Glutamatergic neuron (in vitro differentiated cells): ENCODE results near the gene OTOA. TPM values are rescaled to one million over a fixed set of nuclear protein-coding genes. Genes with fewer than 3 reads are reported as not detected.
"Not testable (repeated sequence)": the region's sequence is repeated elsewhere in the genome, so short reads cannot be mapped to it uniquely, and the experiment has no call there.

Source experiments
- DNase-seq: peaks from one replicate; pipeline ENCODE4 v3.0.0; 2022
- H3K27ac Mint-ChIP-seq: one replicate; pipeline ENCODE4 v1.8.0; 2020; ENCODE audit warnings: mild to moderate bottlenecking, mixed read lengths, inconsistent platforms; ENCODE audit not compliant: unreplicated experiment
- H3K27me3 Mint-ChIP-seq: one replicate; pipeline ENCODE4 v1.8.0; 2020; ENCODE audit warnings: mild to moderate bottlenecking, moderate library complexity, mixed read lengths, inconsistent platforms; ENCODE audit not compliant: unreplicated experiment
- H3K36me3 Mint-ChIP-seq: one replicate; pipeline ENCODE4 v1.8.0; 2020; ENCODE audit warnings: mild to moderate bottlenecking, mixed read lengths, inconsistent platforms; ENCODE audit not compliant: unreplicated experiment
- H3K4me1 Mint-ChIP-seq: one replicate; pipeline ENCODE4 v1.8.0; 2020; ENCODE audit warnings: mild to moderate bottlenecking, low read depth, mixed read lengths, inconsistent platforms; ENCODE audit not compliant: unreplicated experiment
- H3K4me3 Mint-ChIP-seq: one replicate; pipeline ENCODE4 v1.8.0; 2020; ENCODE audit warnings: mild to moderate bottlenecking, mixed read lengths, inconsistent platforms; ENCODE audit not compliant: unreplicated experiment
- H3K9me3 Mint-ChIP-seq: one replicate; pipeline ENCODE4 v1.8.0; 2020; ENCODE audit warnings: mild to moderate bottlenecking, moderate library complexity, mixed read lengths, inconsistent platforms; ENCODE audit not compliant: unreplicated experiment
- total RNA-seq: library from RNA; stranded (reverse); fragmentation: NEBNext Ultra II Directional; extraction: Animal tissue kit (Norgen Biotek cat#: 25700); gene quantifications from one replicate; pipeline ENCODE4 v1.2.1, GENCODE V29; 2021; ENCODE audit not compliant: unreplicated experiment
- TF ChIP-seq, protein P1 (sequence below): fragments of 200-600 bp; sonication (generic); IDR thresholded peaks from one replicate; pipeline ENCODE4 v1.5.0; 2021; ENCODE audit not compliant: partially characterized antibody, unreplicated experiment

Gene OTOA
- total RNA-seq, 1 donor from 2014 or later, result not detected

- H3K4me1 Mint-ChIP-seq, result no peaks in the 10 kb centered on the region
- no peaks in the 10 kb centered on the region for H3K27me3 Mint-ChIP-seq
- no peaks in the 10 kb centered on the region for H3K36me3 Mint-ChIP-seq
- no peak for DNase-seq
- TF ChIP-seq, protein P1, sequence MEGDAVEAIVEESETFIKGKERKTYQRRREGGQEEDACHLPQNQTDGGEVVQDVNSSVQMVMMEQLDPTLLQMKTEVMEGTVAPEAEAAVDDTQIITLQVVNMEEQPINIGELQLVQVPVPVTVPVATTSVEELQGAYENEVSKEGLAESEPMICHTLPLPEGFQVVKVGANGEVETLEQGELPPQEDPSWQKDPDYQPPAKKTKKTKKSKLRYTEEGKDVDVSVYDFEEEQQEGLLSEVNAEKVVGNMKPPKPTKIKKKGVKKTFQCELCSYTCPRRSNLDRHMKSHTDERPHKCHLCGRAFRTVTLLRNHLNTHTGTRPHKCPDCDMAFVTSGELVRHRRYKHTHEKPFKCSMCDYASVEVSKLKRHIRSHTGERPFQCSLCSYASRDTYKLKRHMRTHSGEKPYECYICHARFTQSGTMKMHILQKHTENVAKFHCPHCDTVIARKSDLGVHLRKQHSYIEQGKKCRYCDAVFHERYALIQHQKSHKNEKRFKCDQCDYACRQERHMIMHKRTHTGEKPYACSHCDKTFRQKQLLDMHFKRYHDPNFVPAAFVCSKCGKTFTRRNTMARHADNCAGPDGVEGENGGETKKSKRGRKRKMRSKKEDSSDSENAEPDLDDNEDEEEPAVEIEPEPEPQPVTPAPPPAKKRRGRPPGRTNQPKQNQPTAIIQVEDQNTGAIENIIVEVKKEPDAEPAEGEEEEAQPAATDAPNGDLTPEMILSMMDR, result no peak
- no peaks in the 10 kb centered on the region for H3K9me3 Mint-ChIP-seq
- H3K27ac Mint-ChIP-seq, result no peak overlapping the region
- no peak overlapping the region for H3K4me3 Mint-ChIP-seq
Observed at GRCh38 chr16:21727344-21727743, 63.6 kb downstream of the OTOA start.

DNA sequence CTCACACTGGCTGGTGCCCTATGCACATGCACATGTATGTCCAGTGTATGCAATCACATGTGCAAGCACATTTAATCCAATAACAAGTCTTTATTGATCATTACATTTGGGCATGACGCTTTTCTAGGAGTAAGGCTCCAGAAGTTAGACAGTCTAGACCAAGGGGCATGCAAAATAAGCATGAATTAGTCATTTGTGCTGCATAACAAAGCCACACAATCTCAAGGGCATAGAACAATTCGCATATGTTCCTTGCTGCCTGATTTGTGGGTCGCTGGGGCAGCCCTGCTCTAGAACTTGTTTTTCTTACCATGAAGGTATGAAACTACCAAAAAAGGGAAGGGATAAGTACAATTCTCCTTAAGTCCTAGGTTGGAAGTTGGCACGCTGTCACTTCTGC is 67.5 kb downstream of the OTOA start:
- not testable (repeated sequence) for H3K36me3 Mint-ChIP-seq, DNase-seq, H3K4me3 Mint-ChIP-seq, H3K27ac Mint-ChIP-seq, H3K9me3 Mint-ChIP-seq, H3K27me3 Mint-ChIP-seq, H3K4me1 Mint-ChIP-seq

- H3K4me1 Mint-ChIP-seq, DNase-seq, H3K36me3 Mint-ChIP-seq, H3K4me3 Mint-ChIP-seq, H3K27ac Mint-ChIP-seq, H3K9me3 Mint-ChIP-seq, H3K27me3 Mint-ChIP-seq: not testable (repeated sequence)
Observed at GRCh38 chr16:21740637-21741036, 76.9 kb downstream of the OTOA start.

- not testable (repeated sequence) for H3K27ac Mint-ChIP-seq, H3K27me3 Mint-ChIP-seq, H3K4me1 Mint-ChIP-seq, H3K4me3 Mint-ChIP-seq, H3K36me3 Mint-ChIP-seq, DNase-seq, H3K9me3 Mint-ChIP-seq
Observed at GRCh38 chr16:21756192-21757079, 92.7 kb downstream of the OTOA start.

- H3K4me1 Mint-ChIP-seq, H3K9me3 Mint-ChIP-seq, H3K4me3 Mint-ChIP-seq, H3K36me3 Mint-ChIP-seq, DNase-seq, H3K27ac Mint-ChIP-seq, H3K27me3 Mint-ChIP-seq: not testable (repeated sequence)
Observed at GRCh38 chr16:21757080-21757671, 93.4 kb downstream of the OTOA start.

DNA sequence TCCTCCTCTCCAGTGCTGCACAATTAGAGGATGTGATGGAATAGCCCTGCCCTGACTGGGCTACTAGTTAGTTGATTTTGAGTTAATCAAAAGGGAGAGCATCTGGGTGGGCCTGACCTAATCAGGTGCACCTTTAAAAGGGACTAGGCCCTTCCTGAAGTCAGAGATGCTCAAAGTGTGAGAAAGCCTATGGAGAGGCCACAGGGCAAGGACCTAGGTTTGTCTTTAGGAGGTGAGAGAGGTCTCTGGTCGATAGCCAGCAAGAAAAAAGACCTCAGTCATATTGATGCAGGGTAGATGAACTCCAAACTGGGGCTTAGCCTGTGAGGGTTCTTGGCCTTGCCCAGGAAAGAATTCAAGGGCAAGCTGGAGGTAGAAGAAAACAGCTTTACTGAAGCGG is 104.5 kb downstream of the OTOA start:
- not testable (repeated sequence) for H3K27me3 Mint-ChIP-seq, H3K9me3 Mint-ChIP-seq, H3K4me1 Mint-ChIP-seq, DNase-seq, H3K4me3 Mint-ChIP-seq, H3K27ac Mint-ChIP-seq, H3K36me3 Mint-ChIP-seq

- not testable (repeated sequence) for H3K4me1 Mint-ChIP-seq, H3K9me3 Mint-ChIP-seq, H3K27me3 Mint-ChIP-seq, H3K27ac Mint-ChIP-seq, H3K4me3 Mint-ChIP-seq, DNase-seq, H3K36me3 Mint-ChIP-seq
Observed at GRCh38 chr16:21768810-21769209, 105.0 kb downstream of the OTOA start.

- not testable (repeated sequence) for H3K36me3 Mint-ChIP-seq, DNase-seq
Observed at GRCh38 chr16:21769284-21769683, 105.5 kb downstream of the OTOA start.

GRCh38 chr16:21770584-21770983 is 106.8 kb downstream of the OTOA start:
- not testable (repeated sequence) for H3K27me3 Mint-ChIP-seq, H3K27ac Mint-ChIP-seq, H3K4me1 Mint-ChIP-seq, H3K9me3 Mint-ChIP-seq, DNase-seq, H3K36me3 Mint-ChIP-seq, H3K4me3 Mint-ChIP-seq

More at GRCh38 chr16:21769284-21769683, 105.5 kb downstream of the OTOA start:
- not testable (repeated sequence) for H3K4me1 Mint-ChIP-seq, H3K9me3 Mint-ChIP-seq, H3K27me3 Mint-ChIP-seq, H3K27ac Mint-ChIP-seq, H3K4me3 Mint-ChIP-seq

DNA sequence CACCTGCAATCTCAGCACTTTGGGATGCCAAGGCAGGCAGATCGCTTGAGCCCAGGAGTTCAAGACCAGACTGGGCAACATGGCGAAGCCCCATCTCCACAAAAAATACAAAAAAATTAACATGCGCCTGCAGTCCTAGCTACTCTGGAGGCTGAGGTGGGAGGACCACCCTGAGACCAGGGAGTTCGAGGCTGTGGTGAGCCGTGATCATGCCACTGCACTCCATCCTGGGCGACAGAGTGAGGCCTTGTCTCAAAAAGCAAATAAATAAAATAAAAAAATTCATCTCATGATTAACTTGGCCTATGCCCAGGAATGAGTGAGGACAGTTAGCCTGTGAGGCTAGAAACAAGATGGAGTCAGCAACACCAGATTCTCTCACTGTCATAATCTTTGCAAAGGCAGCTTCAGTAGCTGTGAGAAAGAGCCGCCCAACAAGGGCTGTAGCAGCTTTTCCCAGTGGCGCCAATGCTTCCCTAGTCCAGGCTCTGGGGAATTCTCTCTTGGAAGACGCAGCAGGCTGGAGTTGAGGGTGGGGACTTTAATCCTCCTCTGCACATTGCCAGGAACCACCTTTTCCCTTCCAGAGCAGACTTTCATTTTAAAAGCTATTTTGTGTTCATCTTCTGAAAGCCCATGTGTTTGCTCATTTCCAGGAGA is 108.9 kb downstream of the OTOA start:
- not testable (repeated sequence) for H3K27ac Mint-ChIP-seq, H3K9me3 Mint-ChIP-seq, H3K4me3 Mint-ChIP-seq, H3K27me3 Mint-ChIP-seq, H3K4me1 Mint-ChIP-seq, H3K36me3 Mint-ChIP-seq
- peak; percentile 32 for DNase-seq

GRCh38 chr16:21773207-21773553 is 109.4 kb downstream of the OTOA start:
- H3K27me3 Mint-ChIP-seq, H3K36me3 Mint-ChIP-seq, H3K4me1 Mint-ChIP-seq, H3K4me3 Mint-ChIP-seq, H3K27ac Mint-ChIP-seq, DNase-seq, H3K9me3 Mint-ChIP-seq: not testable (repeated sequence)
